ENCODE measurements around the gene PLA2G4A.

DNA sequence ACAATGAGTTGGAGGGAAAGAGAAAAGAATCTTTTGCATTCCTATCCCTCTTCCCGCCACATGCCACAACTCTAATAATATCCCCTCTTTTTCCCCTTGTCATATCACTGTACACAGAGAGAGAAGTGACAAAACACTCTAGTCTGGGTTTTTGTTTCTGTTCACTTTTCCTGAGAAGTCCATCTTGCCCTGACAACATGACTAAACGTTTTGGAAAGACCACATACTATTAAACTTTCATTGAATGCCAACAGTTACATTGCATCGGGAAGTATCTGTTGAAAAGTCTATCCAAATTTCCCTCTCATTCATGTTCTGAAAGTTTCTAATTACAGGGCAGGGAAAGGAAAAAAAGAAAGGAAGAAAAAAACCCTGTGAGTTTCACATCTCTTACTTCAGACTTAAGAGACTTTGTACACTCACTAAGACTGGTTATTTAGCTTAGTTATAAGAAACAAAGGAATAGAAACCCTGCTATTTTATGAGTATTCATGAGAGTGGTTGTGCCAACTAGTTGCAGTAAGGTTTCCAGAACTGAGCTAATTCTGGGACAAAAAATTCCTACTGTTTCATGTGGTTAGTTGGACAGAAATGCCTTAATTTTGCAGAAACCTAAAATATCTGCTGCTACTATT is 16.9 kb downstream of the PLA2G4A start:
- TF ChIP-seq, protein P1, sequence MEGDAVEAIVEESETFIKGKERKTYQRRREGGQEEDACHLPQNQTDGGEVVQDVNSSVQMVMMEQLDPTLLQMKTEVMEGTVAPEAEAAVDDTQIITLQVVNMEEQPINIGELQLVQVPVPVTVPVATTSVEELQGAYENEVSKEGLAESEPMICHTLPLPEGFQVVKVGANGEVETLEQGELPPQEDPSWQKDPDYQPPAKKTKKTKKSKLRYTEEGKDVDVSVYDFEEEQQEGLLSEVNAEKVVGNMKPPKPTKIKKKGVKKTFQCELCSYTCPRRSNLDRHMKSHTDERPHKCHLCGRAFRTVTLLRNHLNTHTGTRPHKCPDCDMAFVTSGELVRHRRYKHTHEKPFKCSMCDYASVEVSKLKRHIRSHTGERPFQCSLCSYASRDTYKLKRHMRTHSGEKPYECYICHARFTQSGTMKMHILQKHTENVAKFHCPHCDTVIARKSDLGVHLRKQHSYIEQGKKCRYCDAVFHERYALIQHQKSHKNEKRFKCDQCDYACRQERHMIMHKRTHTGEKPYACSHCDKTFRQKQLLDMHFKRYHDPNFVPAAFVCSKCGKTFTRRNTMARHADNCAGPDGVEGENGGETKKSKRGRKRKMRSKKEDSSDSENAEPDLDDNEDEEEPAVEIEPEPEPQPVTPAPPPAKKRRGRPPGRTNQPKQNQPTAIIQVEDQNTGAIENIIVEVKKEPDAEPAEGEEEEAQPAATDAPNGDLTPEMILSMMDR (conservative IDR thresholded peaks at IDR 0.05; ENCODE audit: low read length) = no peak
- no peak for TF ChIP-seq EZH2phosphoT487 (IDR thresholded peaks at IDR 0.05; ENCODE audit: borderline replicate concordance)

Data from Loucy (cell line).